GM12801 (cell line): ENCODE data around the gene IFIT1.

ENCODE experiments used
- CTCF ChIP-seq: IDR thresholded peaks from one replicate; pipeline ENCODE4 v1.5.1; 2011; ENCODE audit warnings: control low read depth; ENCODE audit not compliant: insufficient read length; ENCODE audit errors: extremely low read depth

The IFIT1 gene

GRCh38 chr10:89414146-89414878 is 21.9 kb downstream of the IFIT1 start, which contains the start of gene IFIT5:
IFIT5 (plus strand) TSS chr10:89414568; CDS start chr10:89414799, 231 bp downstream.
- no peak for TF ChIP-seq CTCF

- no peak for TF ChIP-seq CTCF
These were observed 22.7 kb downstream of the IFIT1 start for GRCh38 chr10:89414879-89415821.

- no peak for TF ChIP-seq CTCF
These were observed 24.0 kb downstream of the IFIT1 start for GRCh38 chr10:89416465-89416864.

- TF ChIP-seq CTCF, result no peak
These were observed 27.1 kb downstream of the IFIT1 start for GRCh38 chr10:89419548-89419947.

- no peak for TF ChIP-seq CTCF
These were observed 28.6 kb downstream of the IFIT1 start for GRCh38 chr10:89421018-89421476.

- TF ChIP-seq CTCF, result no peak
These were observed 32.6 kb downstream of the IFIT1 start for GRCh38 chr10:89425000-89425399.

- TF ChIP-seq CTCF, result no peak
These were observed 33.9 kb downstream of the IFIT1 start for GRCh38 chr10:89426230-89426868.
